CD4-positive, alpha-beta T cell treated with Interleukin-15 for 1 hour (primary cell): ENCODE data around the gene PANK2.

ENCODE experiments used
- DNase-seq: peaks from one replicate; pipeline ENCODE4 v3.0.0-alpha.2; 2020

PANK2 gene

GRCh38 chr20:3901706-3902440 is 12.7 kb downstream of the PANK2 start:
- no peak for DNase-seq

GRCh38 chr20:3902446-3902845 is 13.3 kb downstream of the PANK2 start:
- DNase-seq: no peak

- no peak for DNase-seq
Observed at GRCh38 chr20:3904224-3904623, 15.0 kb downstream of the PANK2 start.

- DNase-seq: no peak
Observed at GRCh38 chr20:3904857-3905256, 15.7 kb downstream of the PANK2 start.

- DNase-seq: peak; percentile 60
Observed at GRCh38 chr20:3906744-3907721, 17.8 kb downstream of the PANK2 start.

- no peak for DNase-seq
Observed at GRCh38 chr20:3908667-3909066, 19.5 kb downstream of the PANK2 start.

GRCh38 chr20:3909952-3910366 is 20.8 kb downstream of the PANK2 start:
- DNase-seq: no peak

- DNase-seq: no peak
Observed at GRCh38 chr20:3910853-3911252, 21.7 kb downstream of the PANK2 start.

GRCh38 chr20:3911956-3912355 is 22.8 kb downstream of the PANK2 start:
- no peak for DNase-seq

GRCh38 chr20:3914446-3914845 is 25.3 kb downstream of the PANK2 start:
- DNase-seq: no peak

- no peak for DNase-seq
Observed at GRCh38 chr20:3915691-3916090, 26.5 kb downstream of the PANK2 start.

- DNase-seq: no peak
Observed at GRCh38 chr20:3916364-3916763, 27.2 kb downstream of the PANK2 start.

- DNase-seq: no peak
Observed at GRCh38 chr20:3919352-3919751, 30.2 kb downstream of the PANK2 start.

GRCh38 chr20:3922223-3922982 is 33.2 kb downstream of the PANK2 start:
- DNase-seq: no peak

GRCh38 chr20:3922983-3923339 is 33.8 kb downstream of the PANK2 start:
- DNase-seq: no peak

- DNase-seq: no peak
Observed at GRCh38 chr20:3923818-3924217, 34.6 kb downstream of the PANK2 start.

- DNase-seq: peak; percentile 41
Observed at GRCh38 chr20:3924304-3925112, 35.3 kb downstream of the PANK2 start.

- DNase-seq: no peak
Observed at GRCh38 chr20:3925113-3925695, 36.0 kb downstream of the PANK2 start.

- DNase-seq: no peak
Observed at GRCh38 chr20:3925899-3926638, 36.9 kb downstream of the PANK2 start.

- DNase-seq: no peak
Observed at GRCh38 chr20:3927486-3928291, 38.5 kb downstream of the PANK2 start.

- DNase-seq: no peak
Observed at GRCh38 chr20:3929713-3930060, 40.5 kb downstream of the PANK2 start.
